Measurements from ENCODE around the gene ZFP82.
A peak's percentile ranks its signal among the peaks of the same experiment; 100 is the strongest.

ZFP82 gene

DNA sequence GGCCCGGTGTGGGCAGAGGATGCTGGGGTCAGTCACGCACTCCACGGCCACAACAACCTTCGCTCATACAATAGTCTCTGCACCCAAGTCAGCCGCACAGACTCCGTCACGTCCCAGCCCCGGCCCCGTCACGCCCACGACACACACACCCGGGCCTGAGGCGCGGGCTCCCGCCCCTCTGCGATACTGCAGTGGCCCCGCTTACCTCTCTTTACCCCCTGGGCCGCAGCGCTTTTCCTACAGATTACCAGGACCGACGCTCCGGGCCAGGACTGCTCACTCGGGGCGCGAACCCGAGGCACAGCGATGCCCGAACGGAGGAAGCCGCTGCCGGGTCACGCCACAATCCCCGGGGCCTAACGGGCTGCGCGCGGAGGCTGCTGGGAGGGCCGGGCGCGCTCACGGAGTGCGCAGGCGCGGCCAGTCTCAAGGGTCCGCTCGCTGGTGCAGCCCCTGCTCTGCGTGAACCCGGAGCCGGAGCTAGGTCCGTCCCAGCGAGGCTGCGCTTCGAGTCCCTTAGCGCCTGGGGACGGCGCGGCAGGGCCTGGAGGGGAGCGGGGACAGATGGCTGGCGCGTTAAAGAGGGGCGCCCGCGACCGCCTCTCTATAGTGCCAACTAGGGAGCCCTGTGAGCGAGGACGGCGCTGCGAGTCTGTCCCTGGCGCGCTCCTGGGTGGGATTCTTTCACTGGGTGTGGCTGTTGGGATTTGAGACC is at the start of gene ZFP82:
Gene ZFP82, minus strand, starts transcription at position 358 of the 715 bp plus-strand sequence. CDS start 8,855 bp downstream, outside the sequence.
- DNase-seq, result peak; percentile 81

DNA sequence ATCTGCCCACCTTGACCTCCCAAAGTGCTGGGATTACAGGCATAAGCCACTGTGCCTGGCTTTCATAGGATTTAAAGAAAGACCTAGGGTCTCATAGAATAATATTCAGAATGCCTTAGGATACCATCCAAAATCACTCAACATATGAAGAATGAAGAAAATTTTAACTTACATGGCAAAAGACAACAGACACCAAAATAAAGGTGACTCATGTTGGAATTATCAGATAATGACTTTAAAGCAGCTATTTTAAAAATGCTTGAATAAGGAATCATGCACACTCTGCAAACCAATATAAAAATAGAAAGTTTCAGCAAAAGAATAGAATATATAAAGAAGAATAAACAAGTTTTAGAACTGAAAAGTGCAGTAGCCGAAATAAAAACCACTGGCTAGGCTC is 41.6 kb upstream of the ZFP82 start:
- no peak for DNase-seq

DNA sequence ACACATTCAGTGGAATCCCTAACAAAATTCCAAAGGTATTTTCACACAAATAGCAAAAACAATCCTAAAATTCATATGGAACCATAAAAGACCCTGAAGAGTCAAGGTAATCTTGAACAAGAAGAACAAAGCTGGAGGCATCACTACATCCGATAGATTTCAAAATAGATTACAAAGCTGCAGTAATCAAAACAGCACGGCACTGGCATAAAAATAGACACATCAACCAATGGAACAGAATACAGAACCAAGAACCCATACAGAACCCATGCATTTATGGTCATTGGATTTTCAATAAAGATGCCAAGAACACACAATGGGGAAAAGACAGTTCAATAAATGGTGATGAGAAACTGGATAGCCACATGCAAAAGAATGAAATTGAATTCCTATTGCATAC is 38.4 kb upstream of the ZFP82 start:
- DNase-seq, result no peak

DNA sequence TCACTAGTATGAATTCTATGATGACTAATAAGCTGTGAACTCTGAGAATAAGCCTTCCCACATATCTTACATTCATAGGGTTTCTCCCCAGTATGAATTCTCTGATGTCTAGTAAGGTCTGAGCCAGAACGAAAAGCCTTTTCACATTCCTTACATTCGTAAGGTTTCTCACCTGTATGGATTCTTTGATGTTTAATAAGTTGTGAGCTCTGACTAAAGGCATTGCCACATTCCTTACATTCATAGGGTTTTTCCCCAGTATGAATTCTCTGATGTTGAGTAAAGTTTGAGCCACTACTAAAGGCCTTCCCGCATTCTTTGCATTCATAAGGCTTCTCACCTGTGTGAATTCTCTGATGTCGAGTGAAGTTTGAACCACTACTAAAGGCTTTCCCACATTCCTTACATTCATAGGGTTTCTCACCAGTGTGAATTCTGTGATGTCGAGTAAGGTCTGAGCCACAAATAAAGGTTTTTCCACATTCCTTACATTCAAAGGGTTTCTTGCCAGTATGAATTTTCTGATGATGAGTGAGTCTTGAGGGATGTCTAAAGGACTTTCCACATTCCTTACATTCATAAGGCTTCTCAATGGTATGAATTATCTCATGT is 30.7 kb upstream of the ZFP82 start:
- DNase-seq, result no peak

DNA sequence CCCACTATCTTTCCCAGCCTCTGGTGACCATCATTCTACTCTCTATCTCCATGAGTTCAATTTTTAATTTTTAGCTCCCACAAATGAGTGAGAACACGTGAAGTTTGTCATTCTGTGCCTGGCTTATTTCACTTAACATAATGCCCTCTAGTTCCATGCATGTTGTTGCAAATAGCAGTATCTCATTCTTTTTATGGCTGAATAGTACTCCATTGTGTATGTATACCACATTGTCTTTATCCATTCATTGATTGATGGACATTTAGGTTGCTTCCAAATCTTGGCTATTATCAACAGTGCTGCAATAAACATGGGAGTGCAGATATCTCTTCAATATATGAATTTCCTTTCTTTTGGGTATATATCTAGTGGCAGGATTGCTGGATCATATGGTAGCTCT is 22.9 kb upstream of the ZFP82 start:
- no peak for DNase-seq

DNA sequence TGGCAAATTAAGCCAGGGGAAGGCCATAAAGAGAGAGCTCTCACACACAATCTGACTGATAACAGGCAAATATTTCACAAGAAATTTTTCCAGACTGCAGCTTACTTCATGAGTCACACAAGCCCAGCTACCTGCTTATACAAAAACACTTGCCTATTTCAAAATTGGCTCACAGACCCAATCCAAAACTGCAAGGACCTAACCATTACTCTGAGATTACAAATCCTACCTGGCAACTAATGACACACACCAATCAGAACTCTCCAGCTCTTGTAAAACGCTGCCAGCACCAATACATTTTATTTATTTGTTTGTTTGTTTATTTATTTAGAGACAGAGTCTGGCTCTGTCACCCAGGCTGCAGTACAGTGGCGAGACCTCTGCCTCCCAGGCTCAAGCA is 18.1 kb upstream of the ZFP82 start:
- DNase-seq, result no peak

DNA sequence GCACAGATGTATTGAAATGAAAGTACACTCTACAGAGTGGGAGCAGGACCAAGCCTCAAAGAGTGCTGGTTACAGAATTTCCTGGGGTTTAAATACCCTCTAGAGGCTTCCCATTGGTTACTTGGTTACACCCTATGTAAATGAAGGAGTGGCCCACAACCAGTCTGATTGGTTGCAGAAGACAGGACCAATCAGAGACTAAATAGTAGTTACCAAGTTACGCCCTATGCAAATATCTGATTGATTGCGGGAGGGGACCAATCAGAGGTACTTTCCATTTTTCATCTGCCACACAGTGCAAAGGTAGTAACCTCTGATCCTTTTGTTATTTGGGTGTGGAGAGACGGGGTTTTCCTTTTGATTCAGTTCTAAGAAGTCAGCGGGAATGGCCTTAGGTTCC is 5.5 kb upstream of the ZFP82 start:
- no peak for DNase-seq

DNA sequence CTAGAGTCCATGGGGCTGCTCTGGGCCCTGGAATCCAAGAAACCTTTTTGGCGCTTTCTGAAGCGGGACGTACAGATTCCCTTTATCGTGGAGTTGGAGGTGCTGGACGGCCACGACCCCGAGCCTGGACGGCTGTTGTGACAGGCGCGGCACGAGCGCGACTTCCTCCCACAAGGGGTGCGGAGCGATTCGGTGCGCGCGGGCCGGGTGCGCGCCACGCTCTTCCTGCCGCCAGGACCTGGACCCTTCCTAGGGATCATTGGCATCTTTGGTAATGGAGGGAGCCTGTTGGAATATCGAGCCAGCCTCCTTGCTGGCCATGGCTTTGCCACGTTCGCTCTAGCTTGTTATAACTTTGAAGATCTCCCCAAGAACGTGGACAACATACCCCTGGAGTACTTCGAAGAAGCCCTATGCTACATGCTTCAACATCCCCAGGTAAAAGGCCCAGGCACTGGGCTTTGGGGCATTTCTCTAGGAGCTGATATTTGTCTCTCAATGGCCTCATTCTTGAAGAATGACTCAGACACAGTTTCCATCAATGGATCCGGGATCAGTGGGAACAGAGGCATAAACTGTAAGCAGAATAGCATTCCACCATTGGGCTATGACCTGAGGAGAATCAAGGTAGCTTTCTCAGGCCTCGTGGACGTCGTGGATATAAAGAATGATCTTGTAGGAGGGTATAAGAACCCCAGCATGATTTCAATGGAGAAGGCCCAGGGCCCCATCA is 3.5 kb upstream of the ZFP82 start:
- no peak for DNase-seq

DNA sequence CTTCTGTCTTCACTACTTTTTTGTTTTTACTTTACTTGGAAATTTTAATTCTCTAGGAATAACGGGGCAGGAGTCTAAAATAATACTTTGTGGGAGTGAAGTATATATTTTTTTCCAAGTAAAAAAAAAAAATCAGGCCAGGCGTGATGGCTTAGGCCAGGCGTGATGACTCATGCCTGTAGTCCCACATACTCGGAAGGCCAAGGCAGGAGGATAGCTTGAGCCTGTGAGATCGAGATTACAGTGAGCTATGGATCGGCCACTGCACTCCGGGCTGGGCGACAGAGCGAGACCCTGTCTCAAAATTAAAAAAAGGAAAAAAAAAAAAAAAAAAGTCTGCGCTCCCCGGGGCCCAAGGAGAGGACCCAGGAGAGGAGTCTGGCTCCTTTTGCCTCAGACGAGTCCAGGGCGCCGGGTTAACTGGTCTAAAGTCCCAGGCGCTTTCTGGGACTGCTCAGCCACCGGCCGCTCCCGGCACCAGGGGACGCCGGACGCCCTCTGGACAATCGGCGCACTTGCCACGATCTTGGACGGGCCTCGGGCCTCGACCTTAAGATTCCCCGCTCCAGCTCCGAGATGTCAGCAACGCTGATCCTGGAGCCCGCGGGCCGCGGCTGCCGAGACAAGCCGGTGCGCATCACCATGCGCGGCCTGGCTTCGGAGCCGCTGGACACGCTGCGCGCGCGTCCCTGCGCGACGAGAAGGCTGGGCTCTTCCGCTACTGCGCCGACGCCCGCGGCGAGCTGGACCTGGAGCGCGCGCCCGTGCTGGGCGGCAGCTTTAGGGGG is 2.7 kb upstream of the ZFP82 start:
- DNase-seq, result no peak

DNA sequence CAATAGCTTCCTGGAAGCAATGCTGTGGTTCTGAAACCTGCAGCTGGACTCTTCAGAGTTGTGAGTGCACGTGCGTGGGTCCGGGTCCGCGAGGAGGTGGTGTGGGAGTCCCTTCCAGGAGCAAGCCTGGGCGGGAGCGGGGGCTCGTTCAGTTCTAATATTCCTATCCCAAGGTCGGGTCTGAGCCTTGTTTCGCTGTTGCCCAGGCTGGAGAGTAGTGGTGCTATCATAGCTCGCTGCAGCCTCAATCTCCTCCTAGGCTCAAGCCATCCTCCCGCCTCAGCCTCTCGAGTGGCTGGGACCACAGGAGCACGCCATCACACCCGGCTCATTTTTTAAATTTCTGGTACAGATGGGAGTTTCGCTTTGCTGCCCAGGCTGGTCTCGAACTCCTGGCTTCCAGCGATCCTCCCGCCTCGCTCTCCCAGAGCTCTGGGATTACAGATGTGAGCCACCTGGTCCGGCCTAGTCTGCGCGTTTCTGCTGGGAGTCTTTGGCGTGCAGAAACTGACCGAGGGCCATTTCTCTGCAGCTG is 625 bp downstream of the ZFP82 start:
- no peak for DNase-seq

DNA sequence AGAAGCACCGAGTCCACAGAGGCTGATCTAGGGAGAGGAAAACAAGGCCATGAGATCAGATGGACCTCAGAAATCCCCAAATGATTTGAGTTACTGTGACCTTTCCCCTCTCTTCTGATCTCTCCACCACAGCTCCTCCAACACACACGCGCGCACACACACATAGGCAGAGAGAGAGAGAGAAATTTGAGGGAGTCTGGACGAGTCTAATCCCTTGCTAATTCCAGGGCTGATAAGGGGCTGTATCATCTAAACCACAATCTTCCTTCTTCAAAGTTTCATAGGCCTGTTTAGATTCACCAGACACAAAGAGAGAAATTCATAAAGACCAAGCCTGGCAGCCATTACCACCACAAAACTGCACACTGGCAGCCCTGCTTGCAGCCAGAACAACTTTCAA is 8.6 kb downstream of the ZFP82 start:
- no peak for DNase-seq

DNA sequence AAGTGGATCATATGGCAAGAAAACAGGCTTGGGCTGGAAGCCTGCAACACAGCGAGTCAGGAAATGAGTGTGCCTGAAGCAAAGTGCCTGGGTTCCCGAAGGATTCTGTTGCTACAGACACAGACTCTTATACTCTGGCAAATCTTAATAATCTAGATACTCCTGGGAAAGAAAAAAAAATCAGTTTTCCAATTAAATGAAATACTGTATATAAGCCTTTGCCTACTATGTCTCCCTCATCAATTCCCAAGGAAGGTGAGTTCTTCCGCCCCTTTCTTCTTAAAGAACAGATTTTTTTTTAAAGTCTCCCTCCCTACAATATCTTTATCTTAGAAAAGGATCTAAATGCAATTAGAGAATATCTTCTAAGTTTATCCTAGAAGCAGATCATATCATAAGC is 10.3 kb downstream of the ZFP82 start:
- DNase-seq, result no peak

DNA sequence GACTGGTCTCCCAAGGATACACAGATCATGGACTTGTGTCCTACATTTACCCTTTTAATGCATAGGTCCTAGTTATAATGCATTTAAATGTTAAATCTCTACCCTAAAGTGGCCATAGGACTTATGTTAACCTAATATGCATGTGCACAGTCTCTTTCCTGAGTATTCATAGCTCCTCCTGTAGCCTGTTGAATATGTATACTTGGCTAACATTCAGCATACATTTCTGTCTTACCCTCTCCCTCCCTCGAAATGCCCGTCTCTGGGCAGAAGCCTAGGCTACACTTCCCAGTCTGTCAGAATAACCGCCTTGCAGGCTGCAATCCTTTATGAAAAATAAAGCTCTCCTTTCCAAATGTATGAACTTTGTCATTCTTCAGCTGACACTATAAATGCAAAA is 13.9 kb downstream of the ZFP82 start:
- no peak for DNase-seq

DNA sequence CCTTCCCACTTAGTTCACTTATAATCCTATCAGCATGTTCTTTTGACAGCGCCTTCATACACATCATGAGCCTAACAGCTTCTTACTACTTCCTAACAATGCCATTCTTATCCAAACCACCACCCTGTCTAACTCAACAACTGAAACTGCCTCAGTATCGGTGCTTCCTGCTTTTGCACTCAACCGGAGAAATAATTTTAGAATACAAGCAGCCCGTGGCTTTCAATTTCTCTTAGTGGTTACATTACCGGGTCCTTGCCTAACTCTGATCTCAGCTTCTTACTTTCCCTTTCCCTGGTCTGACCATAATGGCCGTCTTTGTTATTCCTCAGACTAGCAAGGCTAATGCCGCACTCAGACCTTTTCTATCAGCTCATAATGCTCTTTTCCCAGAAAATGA is 17.0 kb downstream of the ZFP82 start:
- no peak for DNase-seq

DNA sequence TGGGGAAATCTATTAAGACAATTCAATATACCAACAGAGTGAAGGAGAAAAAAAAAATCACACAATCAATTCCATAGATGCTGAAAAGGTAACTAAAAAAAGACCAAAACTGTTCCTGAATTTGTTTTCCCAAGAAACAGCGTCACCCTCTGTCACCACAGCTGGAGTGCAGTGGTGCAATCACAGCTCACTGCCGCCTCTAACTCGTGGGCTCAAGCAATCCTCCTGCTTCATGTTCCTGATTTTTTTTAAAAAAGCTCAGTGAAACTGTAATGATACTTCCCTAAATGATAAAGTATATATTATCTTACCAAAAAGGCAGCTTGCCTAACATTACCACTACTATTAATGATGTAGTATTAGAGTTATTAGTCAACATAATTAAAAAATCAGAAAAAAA is 19.9 kb downstream of the ZFP82 start:
- DNase-seq, result no peak

DNA sequence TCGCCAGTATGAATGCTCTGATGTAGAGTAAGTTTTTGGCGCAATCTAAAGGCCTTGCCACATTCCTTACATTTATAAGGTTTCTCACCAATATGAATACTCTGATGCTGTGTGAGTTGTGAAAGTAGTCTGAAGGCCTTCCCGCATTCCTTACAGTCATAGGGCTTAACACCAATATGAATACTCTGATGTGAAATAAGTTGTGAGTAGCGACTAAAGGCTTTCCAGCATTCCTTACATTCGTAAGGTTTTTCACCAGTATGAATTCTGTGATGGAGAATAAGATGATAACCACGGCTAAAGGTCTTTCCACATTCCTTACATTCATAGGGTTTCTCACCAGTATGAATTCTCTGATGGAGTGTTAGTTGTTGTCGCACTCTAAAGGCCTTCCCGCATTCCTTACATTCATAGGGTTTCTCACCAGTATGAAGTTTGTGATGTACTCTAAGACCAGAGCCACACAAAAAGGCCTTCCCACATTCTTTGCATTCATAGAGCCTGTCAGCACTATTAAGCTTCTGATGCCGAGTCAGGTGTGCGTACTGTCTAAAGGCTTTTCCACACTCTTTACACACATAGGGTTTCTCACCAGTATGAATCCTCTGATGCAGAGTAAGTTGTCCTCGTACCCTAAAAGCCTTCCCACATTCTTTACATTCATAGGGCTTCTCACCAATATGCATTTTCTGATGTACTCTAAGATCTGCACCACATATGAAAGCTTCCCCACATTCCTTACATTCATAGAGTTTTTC is 25.3 kb downstream of the ZFP82 start:
- DNase-seq, result no peak

DNA sequence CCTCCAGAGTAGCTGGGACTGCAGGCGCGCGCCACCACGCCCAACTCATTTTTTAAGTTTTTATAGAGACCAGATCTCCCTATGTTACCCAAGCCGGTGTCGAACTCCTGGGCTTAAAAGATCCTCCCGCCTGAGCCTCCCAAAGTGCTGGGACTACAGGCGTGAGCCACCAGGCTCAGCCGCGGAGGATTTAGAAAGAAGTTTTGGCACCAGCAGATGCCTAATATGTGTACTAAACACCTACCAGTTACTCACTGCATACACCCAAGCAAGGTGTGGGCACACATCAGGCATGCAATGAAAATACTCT is 39.0 kb downstream of the ZFP82 start:
- no peak for DNase-seq

DNA sequence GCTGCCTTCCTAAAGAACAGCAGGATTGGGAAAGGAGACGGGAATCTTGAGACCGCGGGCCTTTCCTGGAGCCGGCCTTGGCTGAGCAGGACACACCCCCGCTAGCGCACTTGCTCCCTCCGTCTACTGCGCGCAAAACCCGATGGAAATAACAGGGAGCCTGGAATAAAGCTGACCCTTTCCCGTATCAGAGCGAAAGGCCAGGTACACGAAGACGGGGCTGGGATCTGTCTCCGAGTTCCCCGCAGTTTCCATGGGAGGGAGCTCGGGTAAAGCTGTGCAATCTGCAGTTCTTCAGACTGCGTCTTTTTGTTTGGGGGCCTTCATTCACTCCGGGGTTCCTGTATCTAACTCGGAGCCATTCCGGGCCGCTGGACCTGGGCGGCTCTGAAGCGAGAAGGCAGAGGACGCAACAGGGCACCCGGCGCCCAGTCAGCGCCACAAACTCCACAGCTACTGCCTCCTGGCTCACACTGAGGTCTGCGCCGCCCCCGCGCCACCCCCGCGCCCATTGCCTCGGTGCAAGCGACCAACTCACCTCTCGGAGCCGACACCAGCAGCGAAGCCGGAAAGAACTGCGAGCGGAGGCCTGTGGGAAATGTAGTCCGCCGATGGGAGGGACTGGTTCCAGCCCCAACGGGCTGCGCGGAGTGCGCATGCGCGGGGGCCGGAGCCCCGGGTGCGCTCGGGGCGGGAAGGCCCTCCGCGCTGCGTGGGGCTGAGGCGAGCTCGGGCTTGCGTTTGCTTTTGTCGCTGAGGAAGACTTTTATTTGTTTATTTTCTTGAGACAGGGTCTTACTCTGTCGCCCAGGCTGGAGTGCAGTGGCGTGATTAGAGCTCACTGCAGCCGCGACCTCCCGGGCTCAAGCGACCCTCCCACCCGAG is 39.6 kb downstream of the ZFP82 start, which contains the start of gene ZFP14:
Gene ZFP14, minus strand, starts transcription at position 577 of the 885 bp plus-strand sequence. CDS start 11,309 bp downstream, outside the sequence.
- DNase-seq, result peak; percentile 95

DNA sequence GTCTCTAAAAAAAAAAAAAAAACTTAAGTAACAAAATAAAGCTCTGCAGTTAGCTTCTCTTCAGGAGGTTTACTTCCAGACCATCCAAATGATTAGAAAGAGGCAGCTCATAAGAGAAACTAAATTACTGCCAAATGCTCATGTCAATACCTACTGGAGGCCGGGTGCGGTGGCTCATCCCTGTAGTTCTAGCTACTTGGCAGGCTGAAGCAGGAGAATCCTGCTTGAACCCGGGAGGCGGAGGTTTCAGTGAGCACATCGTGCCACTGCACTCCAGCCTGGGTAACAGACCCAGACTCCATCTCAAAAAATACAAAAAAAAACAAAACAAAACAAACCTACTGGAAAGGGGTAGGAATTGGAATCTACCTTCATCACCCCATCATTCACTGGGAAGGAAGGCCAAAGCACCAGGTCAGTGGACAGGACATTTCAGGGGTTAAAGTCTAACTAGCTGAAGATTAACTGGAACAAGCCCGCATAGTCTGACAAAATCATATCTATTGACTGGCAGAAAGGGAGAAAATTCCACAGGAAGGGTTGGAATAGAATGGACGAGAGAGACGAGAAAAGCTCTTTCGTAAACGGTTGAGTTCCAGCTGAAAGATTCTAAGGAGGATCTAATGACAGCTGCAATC is 40.8 kb downstream of the ZFP82 start:
- no peak for DNase-seq

DNA sequence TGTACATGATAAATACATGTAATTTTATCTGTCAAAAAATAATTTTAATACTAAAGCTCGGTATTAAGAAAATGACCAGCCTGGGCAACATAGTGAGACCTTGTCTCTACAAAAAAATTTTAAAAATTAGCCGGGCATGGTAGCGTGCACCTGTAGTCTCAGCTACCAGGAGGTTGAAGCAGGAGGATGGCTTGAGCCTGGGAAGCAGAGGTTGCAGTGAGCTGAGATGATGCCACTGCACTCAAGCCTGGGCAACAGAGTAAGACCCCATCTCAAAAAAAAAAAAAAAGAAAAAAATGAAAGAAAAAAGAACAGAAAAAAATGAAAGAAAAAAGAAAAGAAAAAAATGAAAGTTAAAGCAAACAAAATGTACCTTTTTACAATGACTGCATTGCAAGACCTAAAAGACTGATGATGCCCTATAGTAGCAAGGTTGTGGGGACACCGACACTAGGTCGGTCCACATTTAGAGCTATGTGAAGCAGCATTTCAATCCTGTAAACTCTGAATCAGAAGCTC is 44.7 kb downstream of the ZFP82 start:
- DNase-seq, result no peak

DNA sequence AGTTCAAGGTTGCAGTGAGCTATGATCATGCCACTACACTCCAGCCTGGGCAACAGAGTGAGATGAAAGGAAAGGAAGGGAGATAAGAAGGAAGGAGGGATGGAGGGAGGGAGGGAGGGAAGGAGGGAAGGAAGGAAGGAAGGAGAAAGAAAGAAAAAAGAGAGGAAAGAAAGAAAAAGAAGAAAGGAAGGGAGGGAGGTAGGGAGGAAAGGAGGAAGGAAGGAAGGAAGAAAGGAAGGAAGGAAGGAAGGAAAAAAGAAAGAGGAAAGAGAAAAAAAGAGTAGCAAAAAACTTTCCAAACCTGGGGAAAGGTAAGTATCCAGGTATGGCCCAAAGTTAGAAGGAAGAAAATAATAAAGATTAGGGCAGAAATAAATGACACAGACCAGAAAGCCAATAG is 46.6 kb downstream of the ZFP82 start:
- no peak for DNase-seq
